WTC11 (cell line): ENCODE measurements around the gene PGAP2. TPM values are rescaled to one million over a fixed set of nuclear protein-coding genes. Genes with fewer than 3 reads are reported as not detected.

Experiments used
- ATAC-seq: fragments of 200-7000 bp; cut with Tn5 transposase; 2 replicates; pipeline ENCODE4 v1.10.0; 2021; ENCODE audit warnings: mild to moderate bottlenecking, moderate library complexity
- CTCF ChIA-PET: fragments of 300-600 bp; sonication (Branson Sonifier 250); formaldehyde crosslinking; loops from one replicate; lab custom pipeline; 2021; ENCODE audit warnings: antibody characterized with exemption; lab: Charles Lee
- POLR2A ChIA-PET: fragments of 350-600 bp; sonication (Branson Sonifier 250); formaldehyde crosslinking; loops from one replicate; lab custom pipeline; 2021; ENCODE audit warnings: antibody characterized with exemption; lab: Charles Lee
- DNase-seq: peaks from one replicate; pipeline ENCODE4 v3.0.0; 2021; ENCODE audit warnings: low spot score
- H3K27ac Mint-ChIP-seq: 2 replicates; pipeline ENCODE4 v1.8.0; 2021; ENCODE audit warnings: mixed read lengths
- H3K27me3 Mint-ChIP-seq: 2 replicates; pipeline ENCODE4 v1.8.0; 2021; ENCODE audit warnings: low read depth, mild to moderate bottlenecking, moderate library complexity, mixed read lengths
- H3K36me3 Mint-ChIP-seq: 2 replicates; pipeline ENCODE4 v1.8.0; 2021; ENCODE audit warnings: mixed read lengths
- H3K4me1 Mint-ChIP-seq: 2 replicates; pipeline ENCODE4 v1.8.0; 2022; ENCODE audit warnings: mixed read lengths
- H3K4me3 Mint-ChIP-seq: 2 replicates; pipeline ENCODE4 v1.8.0; 2021; ENCODE audit warnings: mild to moderate bottlenecking, moderate library complexity, mixed read lengths
- H3K9me3 Mint-ChIP-seq: 2 replicates; pipeline ENCODE4 v1.8.0; 2021; ENCODE audit warnings: mixed read lengths
- CREB1 ChIP-seq: sonication (generic); formaldehyde crosslinking; IDR thresholded peaks from 2 replicates; pipeline ENCODE4 v1.8.0; 2023; ENCODE audit warnings: mild to moderate bottlenecking, missing genetic modification reagents
- ELF4 ChIP-seq: sonication (generic); formaldehyde crosslinking; IDR thresholded peaks from 2 replicates; pipeline ENCODE4 v1.8.1; 2022; ENCODE audit warnings: low read depth, mild to moderate bottlenecking, moderate library complexity, missing genetic modification reagents
- ESRRA ChIP-seq: sonication (generic); formaldehyde crosslinking; IDR thresholded peaks from 2 replicates; pipeline ENCODE4 v1.8.1; 2022; ENCODE audit warnings: mild to moderate bottlenecking, missing genetic modification reagents, borderline replicate concordance
- FOXK1 ChIP-seq: sonication (generic); formaldehyde crosslinking; IDR thresholded peaks from 2 replicates; pipeline ENCODE4 v1.8.0; 2022; ENCODE audit warnings: mild to moderate bottlenecking, moderate library complexity, missing genetic modification reagents
- GABPB1 ChIP-seq: sonication (generic); formaldehyde crosslinking; IDR thresholded peaks from 2 replicates; pipeline ENCODE4 v1.8.1; 2023; ENCODE audit warnings: mild to moderate bottlenecking, missing genetic modification reagents
- HMGA2 ChIP-seq: fragments of 250-450 bp; sonication (Bioruptor Pico); IDR thresholded peaks from 2 replicates; pipeline ENCODE4 v1.4.0; 2021; ENCODE audit warnings: mild to moderate bottlenecking, moderate library complexity
- IRF2 ChIP-seq: sonication (generic); formaldehyde crosslinking; IDR thresholded peaks from 2 replicates; pipeline ENCODE4 v1.8.0; 2022; ENCODE audit warnings: low read depth, missing genetic modification reagents, borderline replicate concordance
- RORB ChIP-seq: fragments of 250-450 bp; sonication (Bioruptor Pico); IDR thresholded peaks from 2 replicates; pipeline ENCODE4 v1.9.0; 2021; ENCODE audit warnings: mild to moderate bottlenecking
- ZNF219 ChIP-seq: sonication (generic); formaldehyde crosslinking; IDR thresholded peaks from 2 replicates; pipeline ENCODE4 v1.8.0; 2023; ENCODE audit warnings: missing genetic modification reagents, mild to moderate bottlenecking, borderline replicate concordance
- ZNF263 ChIP-seq: sonication (generic); formaldehyde crosslinking; IDR thresholded peaks from 2 replicates; pipeline ENCODE4 v1.8.1; 2022; ENCODE audit warnings: low read depth, mild to moderate bottlenecking, moderate library complexity, missing genetic modification reagents
- total RNA-seq: library from RNA; stranded (reverse); gene quantifications from 3 replicates; pipeline ENCODE4 v1.2.3, GENCODE V29; 2021
- TF ChIP-seq, protein P1 (sequence below): sonication (generic); formaldehyde crosslinking; IDR thresholded peaks from 2 replicates; pipeline ENCODE4 v1.8.0; 2023; ENCODE audit warnings: missing genetic modification reagents, mild to moderate bottlenecking, borderline replicate concordance
- TF ChIP-seq, protein P2 (sequence below): sonication (generic); formaldehyde crosslinking; IDR thresholded peaks from 2 replicates; pipeline ENCODE4 v1.8.0; 2022; ENCODE audit warnings: mild to moderate bottlenecking, missing genetic modification reagents
- TF ChIP-seq, protein P3 (sequence below): sonication (generic); formaldehyde crosslinking; IDR thresholded peaks from 2 replicates; pipeline ENCODE4 v1.8.1; 2023; ENCODE audit warnings: mild to moderate bottlenecking, missing genetic modification reagents, moderate library complexity
- TF ChIP-seq, protein P4 (sequence below): fragments of 250-450 bp; sonication (Bioruptor Pico); IDR thresholded peaks from 2 replicates; pipeline ENCODE4 v1.9.0; 2021; ENCODE audit warnings: mild to moderate bottlenecking
- TF ChIP-seq, protein P5 (sequence below): sonication (generic); formaldehyde crosslinking; IDR thresholded peaks from 2 replicates; pipeline ENCODE4 v1.8.1; 2023; ENCODE audit warnings: mild to moderate bottlenecking, missing genetic modification reagents, borderline replicate concordance

Gene PGAP2
- total RNA-seq, 1 experiment from 2014 or later = 43.0 TPM

DNA sequence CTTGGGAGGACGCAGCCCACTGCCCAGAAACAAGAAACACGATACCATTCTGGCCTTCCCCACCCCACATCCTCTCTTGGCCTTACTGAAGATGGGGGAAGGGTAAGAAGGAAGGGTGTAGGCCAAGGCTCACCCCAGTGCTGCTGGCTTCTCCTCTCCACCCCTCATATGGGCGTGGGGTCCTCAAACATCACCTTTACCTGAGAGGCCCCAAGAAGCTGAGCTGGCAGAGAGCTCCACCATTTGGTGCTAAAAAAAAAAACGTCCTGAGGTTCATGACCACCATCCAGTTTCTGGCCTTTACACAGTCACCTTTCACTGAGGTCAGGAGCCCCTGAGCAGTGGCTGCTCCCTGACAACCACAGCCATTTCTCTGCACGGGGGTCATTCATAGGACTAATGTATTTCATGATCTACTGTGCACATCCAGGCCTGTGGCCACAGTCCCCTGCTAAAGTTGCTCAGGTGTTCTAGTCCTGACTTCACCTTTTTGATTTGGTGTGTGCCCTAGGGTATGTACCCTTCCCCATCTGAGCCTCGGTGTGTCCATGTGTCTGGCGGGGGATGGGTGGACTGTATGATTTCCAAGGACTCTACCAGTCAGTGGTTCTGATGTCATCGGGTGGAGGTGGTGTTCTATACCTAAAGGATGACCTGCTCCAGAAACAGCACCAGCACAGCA lies 17.3 kb downstream of the PGAP2 start:
- DNase-seq (no peak), ATAC-seq (no peak)
- CTCF ChIA-PET = interaction anchor here (0.6 to 3.3 kb wide), 18 partner anchors 8 to 247 kb away, joined by 3 to 71 read pairs (median 4); partner anchors contain the start of genes PGAP2, RHOG and STIM1
- H3K36me3 Mint-ChIP-seq = peaks cover 35% of the 10 kb centered on the region
- H3K27ac Mint-ChIP-seq = no peak overlapping the region
- H3K4me1 Mint-ChIP-seq = peaks cover 41% of the 10 kb centered on the region
- H3K9me3 Mint-ChIP-seq = no peaks in the 10 kb centered on the region
- H3K4me3 Mint-ChIP-seq = no peak overlapping the region
- TF ChIP-seq CREB1 (CRISPR knock-in tag) = no peak
- TF ChIP-seq IRF2 (CRISPR knock-in tag) = no peak
- TF ChIP-seq, protein P1, sequence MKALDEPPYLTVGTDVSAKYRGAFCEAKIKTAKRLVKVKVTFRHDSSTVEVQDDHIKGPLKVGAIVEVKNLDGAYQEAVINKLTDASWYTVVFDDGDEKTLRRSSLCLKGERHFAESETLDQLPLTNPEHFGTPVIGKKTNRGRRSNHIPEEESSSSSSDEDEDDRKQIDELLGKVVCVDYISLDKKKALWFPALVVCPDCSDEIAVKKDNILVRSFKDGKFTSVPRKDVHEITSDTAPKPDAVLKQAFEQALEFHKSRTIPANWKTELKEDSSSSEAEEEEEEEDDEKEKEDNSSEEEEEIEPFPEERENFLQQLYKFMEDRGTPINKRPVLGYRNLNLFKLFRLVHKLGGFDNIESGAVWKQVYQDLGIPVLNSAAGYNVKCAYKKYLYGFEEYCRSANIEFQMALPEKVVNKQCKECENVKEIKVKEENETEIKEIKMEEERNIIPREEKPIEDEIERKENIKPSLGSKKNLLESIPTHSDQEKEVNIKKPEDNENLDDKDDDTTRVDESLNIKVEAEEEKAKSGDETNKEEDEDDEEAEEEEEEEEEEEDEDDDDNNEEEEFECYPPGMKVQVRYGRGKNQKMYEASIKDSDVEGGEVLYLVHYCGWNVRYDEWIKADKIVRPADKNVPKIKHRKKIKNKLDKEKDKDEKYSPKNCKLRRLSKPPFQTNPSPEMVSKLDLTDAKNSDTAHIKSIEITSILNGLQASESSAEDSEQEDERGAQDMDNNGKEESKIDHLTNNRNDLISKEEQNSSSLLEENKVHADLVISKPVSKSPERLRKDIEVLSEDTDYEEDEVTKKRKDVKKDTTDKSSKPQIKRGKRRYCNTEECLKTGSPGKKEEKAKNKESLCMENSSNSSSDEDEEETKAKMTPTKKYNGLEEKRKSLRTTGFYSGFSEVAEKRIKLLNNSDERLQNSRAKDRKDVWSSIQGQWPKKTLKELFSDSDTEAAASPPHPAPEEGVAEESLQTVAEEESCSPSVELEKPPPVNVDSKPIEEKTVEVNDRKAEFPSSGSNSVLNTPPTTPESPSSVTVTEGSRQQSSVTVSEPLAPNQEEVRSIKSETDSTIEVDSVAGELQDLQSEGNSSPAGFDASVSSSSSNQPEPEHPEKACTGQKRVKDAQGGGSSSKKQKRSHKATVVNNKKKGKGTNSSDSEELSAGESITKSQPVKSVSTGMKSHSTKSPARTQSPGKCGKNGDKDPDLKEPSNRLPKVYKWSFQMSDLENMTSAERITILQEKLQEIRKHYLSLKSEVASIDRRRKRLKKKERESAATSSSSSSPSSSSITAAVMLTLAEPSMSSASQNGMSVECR = no peak
- no peak for TF ChIP-seq ZNF263 (CRISPR knock-in tag)
- TF ChIP-seq ZNF219 (CRISPR knock-in tag) = no peak
- no peak for TF ChIP-seq HMGA2 (CRISPR knock-in tag)
- TF ChIP-seq FOXK1 (CRISPR knock-in tag) = no peak
- TF ChIP-seq, protein P2, sequence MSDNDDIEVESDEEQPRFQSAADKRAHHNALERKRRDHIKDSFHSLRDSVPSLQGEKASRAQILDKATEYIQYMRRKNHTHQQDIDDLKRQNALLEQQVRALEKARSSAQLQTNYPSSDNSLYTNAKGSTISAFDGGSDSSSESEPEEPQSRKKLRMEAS (CRISPR knock-in tag) = no peak
- no peak for TF ChIP-seq RORB
- no peak for TF ChIP-seq ESRRA (CRISPR knock-in tag)
- TF ChIP-seq GABPB1 = no peak
- TF ChIP-seq, protein P3, sequence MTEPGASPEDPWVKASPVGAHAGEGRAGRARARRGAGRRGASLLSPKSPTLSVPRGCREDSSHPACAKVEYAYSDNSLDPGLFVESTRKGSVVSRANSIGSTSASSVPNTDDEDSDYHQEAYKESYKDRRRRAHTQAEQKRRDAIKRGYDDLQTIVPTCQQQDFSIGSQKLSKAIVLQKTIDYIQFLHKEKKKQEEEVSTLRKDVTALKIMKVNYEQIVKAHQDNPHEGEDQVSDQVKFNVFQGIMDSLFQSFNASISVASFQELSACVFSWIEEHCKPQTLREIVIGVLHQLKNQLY (CRISPR knock-in tag) = no peak
- TF ChIP-seq, protein P4, sequence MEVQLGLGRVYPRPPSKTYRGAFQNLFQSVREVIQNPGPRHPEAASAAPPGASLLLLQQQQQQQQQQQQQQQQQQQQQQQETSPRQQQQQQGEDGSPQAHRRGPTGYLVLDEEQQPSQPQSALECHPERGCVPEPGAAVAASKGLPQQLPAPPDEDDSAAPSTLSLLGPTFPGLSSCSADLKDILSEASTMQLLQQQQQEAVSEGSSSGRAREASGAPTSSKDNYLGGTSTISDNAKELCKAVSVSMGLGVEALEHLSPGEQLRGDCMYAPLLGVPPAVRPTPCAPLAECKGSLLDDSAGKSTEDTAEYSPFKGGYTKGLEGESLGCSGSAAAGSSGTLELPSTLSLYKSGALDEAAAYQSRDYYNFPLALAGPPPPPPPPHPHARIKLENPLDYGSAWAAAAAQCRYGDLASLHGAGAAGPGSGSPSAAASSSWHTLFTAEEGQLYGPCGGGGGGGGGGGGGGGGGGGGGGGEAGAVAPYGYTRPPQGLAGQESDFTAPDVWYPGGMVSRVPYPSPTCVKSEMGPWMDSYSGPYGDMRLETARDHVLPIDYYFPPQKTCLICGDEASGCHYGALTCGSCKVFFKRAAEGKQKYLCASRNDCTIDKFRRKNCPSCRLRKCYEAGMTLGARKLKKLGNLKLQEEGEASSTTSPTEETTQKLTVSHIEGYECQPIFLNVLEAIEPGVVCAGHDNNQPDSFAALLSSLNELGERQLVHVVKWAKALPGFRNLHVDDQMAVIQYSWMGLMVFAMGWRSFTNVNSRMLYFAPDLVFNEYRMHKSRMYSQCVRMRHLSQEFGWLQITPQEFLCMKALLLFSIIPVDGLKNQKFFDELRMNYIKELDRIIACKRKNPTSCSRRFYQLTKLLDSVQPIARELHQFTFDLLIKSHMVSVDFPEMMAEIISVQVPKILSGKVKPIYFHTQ = no peak
- TF ChIP-seq, protein P5, sequence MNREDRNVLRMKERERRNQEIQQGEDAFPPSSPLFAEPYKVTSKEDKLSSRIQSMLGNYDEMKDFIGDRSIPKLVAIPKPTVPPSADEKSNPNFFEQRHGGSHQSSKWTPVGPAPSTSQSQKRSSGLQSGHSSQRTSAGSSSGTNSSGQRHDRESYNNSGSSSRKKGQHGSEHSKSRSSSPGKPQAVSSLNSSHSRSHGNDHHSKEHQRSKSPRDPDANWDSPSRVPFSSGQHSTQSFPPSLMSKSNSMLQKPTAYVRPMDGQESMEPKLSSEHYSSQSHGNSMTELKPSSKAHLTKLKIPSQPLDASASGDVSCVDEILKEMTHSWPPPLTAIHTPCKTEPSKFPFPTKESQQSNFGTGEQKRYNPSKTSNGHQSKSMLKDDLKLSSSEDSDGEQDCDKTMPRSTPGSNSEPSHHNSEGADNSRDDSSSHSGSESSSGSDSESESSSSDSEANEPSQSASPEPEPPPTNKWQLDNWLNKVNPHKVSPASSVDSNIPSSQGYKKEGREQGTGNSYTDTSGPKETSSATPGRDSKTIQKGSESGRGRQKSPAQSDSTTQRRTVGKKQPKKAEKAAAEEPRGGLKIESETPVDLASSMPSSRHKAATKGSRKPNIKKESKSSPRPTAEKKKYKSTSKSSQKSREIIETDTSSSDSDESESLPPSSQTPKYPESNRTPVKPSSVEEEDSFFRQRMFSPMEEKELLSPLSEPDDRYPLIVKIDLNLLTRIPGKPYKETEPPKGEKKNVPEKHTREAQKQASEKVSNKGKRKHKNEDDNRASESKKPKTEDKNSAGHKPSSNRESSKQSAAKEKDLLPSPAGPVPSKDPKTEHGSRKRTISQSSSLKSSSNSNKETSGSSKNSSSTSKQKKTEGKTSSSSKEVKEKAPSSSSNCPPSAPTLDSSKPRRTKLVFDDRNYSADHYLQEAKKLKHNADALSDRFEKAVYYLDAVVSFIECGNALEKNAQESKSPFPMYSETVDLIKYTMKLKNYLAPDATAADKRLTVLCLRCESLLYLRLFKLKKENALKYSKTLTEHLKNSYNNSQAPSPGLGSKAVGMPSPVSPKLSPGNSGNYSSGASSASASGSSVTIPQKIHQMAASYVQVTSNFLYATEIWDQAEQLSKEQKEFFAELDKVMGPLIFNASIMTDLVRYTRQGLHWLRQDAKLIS = no peak
- TF ChIP-seq ELF4 (CRISPR knock-in tag) = no peak
- POLR2A ChIA-PET = interaction anchor here (0.5 to 1.0 kb wide), 2 partner anchors 15 to 668 kb away, joined by 3 to 4 read pairs; no protein-coding TSS in a partner anchor
- H3K27me3 Mint-ChIP-seq = no peaks in the 10 kb centered on the region
